ENCODE data around the gene LOXL3.

Gene LOXL3

DNA sequence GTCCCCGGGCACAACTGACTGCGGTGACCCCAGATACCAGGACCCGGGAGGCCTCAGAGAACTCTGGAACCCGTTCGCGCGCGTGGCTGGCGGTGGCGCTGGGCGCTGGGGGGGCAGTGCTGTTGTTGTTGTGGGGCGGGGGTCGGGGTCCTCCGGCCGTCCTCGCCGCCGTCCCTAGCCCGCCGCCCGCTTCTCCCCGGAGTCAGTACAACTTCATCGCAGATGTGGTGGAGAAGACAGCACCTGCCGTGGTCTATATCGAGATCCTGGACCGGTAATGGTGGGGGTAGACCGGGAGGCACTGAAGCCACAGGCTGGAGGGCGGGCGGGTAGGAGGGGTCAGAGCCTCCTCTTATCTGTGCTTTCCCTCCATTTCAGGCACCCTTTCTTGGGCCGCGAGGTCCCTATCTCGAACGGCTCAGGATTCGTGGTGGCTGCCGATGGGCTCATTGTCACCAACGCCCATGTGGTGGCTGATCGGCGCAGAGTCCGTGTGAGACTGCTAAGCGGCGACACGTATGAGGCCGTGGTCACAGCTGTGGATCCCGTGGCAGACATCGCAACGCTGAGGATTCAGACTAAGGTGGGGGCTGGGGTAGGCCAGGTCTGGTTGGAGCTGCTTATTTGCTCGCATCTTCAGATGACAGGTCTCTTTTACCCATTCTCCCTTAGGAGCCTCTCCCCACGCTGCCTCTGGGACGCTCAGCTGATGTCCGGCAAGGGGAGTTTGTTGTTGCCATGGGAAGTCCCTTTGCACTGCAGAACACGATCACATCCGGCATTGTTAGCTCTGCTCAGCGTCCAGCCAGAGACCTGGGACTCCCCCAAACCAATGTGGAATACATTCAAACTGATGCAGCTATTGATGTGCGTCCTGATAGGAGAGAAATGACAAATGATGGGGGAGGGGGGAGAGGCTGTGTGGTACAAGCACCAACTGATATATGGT is 23.2 kb downstream of the LOXL3 start:
- peaks cover 3% of the 10 kb centered on the region for H3K27me3 ChIP-seq (ENCODE audit: control insufficient read depth, insufficient read depth, low read length)
- H3K9ac ChIP-seq (ENCODE audit: low read depth, low read length): peak overlapping the region; percentile 37
- peaks cover 3% of the 10 kb centered on the region for H3K4me1 ChIP-seq (ENCODE audit: control insufficient read depth, insufficient read depth, low read length)
- H3K9me3 ChIP-seq (ENCODE audit: control insufficient read depth, insufficient read depth, low read length): no peaks in the 10 kb centered on the region
- peaks cover 17% of the 10 kb centered on the region for H3K36me3 ChIP-seq (ENCODE audit: control insufficient read depth, insufficient read depth, low read length)
- peak overlapping the region; percentile 99 for H3K4me3 ChIP-seq (ENCODE audit: low read depth, low read length)

- peaks cover 17% of the 10 kb centered on the region for H3K36me3 ChIP-seq (ENCODE audit: control insufficient read depth, insufficient read depth, low read length)
- H3K4me1 ChIP-seq (ENCODE audit: control insufficient read depth, insufficient read depth, low read length): peaks cover 3% of the 10 kb centered on the region
Measured at GRCh38 chr2:74529357-74530238, 24.1 kb downstream of the LOXL3 start, which contains the start of the genes AUP1 and HTRA2. Gene AUP1 (minus strand): TSS chr2:74529706. CDS start chr2:74529629, 77 bp downstream. Gene HTRA2 (plus strand): TSS chr2:74529933. CDS start chr2:74530007, 74 bp downstream.

DNA sequence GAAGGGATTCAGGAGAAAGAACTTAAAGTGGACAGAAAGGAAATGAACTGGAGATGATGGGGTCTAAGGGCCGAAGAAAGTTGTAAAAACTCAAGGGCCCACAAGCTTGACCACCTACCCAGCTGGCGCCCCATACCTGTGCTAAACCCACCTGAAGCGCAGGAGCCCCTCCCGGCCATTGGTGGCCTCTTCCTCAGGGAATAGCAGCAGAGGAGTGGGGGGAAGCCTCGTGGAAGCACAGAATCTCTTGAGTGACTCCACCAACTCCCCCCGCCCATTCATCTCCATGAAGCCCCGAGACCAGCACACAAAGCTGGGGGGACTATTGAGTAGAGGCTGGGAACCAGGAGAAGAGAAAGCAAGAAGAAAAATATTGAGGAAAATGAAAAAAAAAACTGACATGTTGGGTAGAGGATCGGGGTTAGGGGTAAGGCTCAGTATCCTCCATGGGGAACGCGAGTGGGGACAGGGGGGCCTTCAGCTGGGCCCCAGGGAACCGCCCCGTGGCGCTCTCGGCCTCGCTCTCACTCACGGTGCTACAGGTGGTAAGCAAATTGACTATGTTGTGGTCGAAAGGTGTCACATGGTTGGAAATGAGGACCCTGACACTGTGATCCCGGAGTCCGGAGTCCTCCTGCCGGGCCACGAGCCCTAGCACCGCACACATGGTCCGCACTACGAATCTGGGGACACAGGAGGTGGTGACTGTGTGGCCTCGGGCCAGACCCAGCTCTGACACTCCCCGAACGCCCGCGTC is 25.0 kb downstream of the LOXL3 start:
- peak overlapping the region; percentile 87 for H3K9ac ChIP-seq (ENCODE audit: low read depth, low read length)
- no peaks in the 10 kb centered on the region for H3K9me3 ChIP-seq (ENCODE audit: control insufficient read depth, insufficient read depth, low read length)
- peaks cover 3% of the 10 kb centered on the region for H3K4me1 ChIP-seq (ENCODE audit: control insufficient read depth, insufficient read depth, low read length)
- peaks cover 5% of the 10 kb centered on the region for H3K27me3 ChIP-seq (ENCODE audit: control insufficient read depth, insufficient read depth, low read length)
- H3K36me3 ChIP-seq (ENCODE audit: control insufficient read depth, insufficient read depth, low read length): peaks cover 17% of the 10 kb centered on the region
- peak overlapping the region; percentile 99 for H3K4me3 ChIP-seq (ENCODE audit: low read depth, low read length)

More at GRCh38 chr2:74529357-74530238, 24.1 kb downstream of the LOXL3 start, which contains the start of the genes AUP1 and HTRA2:
- peaks cover 3% of the 10 kb centered on the region for H3K27me3 ChIP-seq (ENCODE audit: control insufficient read depth, insufficient read depth, low read length)
- H3K4me3 ChIP-seq (ENCODE audit: low read depth, low read length): peak within 1 kb of the TSS; percentile 99
- H3K9me3 ChIP-seq (ENCODE audit: control insufficient read depth, insufficient read depth, low read length): no peaks in the 10 kb centered on the region
- peak within 1 kb of the TSS; percentile 87 for H3K9ac ChIP-seq (ENCODE audit: low read depth, low read length)

DNA sequence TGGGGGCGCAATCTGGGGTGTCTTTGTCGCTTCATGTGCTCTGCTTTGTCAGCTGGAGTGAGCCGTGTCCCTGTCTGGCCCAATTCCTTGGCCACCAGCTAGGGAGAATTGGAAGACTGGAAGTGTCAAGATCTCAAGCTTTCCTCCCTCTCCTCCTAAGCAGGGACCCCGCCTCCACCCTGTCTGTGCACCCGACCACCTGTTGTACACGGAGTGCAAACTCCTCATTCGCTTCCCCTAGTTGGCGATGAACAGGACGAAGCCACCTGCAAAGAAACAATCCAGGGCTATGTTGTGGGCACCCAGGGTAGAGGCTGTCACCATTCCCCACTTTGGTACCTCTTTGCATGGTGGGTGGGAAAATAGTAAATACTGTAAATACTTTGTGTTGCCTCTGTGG is 26.0 kb downstream of the LOXL3 start:
- H3K4me1 ChIP-seq (ENCODE audit: control insufficient read depth, insufficient read depth, low read length): peaks cover 3% of the 10 kb centered on the region
- H3K27me3 ChIP-seq (ENCODE audit: control insufficient read depth, insufficient read depth, low read length): peaks cover 16% of the 10 kb centered on the region
- no peak overlapping the region for H3K4me3 ChIP-seq (ENCODE audit: low read depth, low read length)
- no peak overlapping the region for H3K9ac ChIP-seq (ENCODE audit: low read depth, low read length)
- H3K9me3 ChIP-seq (ENCODE audit: control insufficient read depth, insufficient read depth, low read length): no peaks in the 10 kb centered on the region
- H3K36me3 ChIP-seq (ENCODE audit: control insufficient read depth, insufficient read depth, low read length): peaks cover 17% of the 10 kb centered on the region

DNA sequence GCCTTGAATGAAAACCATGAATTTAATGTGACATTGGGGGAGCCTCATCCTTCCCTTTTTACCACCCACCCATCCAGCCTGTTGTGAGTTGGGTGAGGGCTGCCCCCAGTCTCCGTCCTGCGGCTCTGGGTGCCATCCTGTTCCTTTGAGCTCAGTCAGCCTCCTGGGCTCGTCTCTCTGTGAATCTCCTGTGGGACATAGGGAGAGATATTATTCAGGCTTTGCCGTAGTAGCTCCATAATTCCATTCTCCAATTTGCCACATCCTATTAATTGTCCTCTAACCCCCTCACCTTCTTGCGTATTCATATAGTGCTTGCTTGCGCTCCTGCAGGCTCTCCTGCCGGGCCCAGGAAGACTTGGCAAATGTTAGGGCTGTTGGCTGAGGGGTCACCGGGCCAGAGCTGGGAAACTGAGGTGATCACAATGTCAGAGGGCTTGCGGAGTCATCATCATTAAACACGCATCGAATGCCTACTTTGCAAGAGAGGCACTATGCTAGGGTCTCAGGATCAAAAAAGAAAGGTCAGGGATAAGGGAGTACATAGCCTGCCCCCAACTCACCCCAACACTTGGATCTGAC is 27.0 kb downstream of the LOXL3 start:
- H3K27me3 ChIP-seq (ENCODE audit: control insufficient read depth, insufficient read depth, low read length): peaks cover 26% of the 10 kb centered on the region
- no peaks in the 10 kb centered on the region for H3K9me3 ChIP-seq (ENCODE audit: control insufficient read depth, insufficient read depth, low read length)
- no peak overlapping the region for H3K4me3 ChIP-seq (ENCODE audit: low read depth, low read length)
- H3K36me3 ChIP-seq (ENCODE audit: control insufficient read depth, insufficient read depth, low read length): peaks cover 17% of the 10 kb centered on the region
- H3K9ac ChIP-seq (ENCODE audit: low read depth, low read length): no peak overlapping the region
- peaks cover 3% of the 10 kb centered on the region for H3K4me1 ChIP-seq (ENCODE audit: control insufficient read depth, insufficient read depth, low read length)

DNA sequence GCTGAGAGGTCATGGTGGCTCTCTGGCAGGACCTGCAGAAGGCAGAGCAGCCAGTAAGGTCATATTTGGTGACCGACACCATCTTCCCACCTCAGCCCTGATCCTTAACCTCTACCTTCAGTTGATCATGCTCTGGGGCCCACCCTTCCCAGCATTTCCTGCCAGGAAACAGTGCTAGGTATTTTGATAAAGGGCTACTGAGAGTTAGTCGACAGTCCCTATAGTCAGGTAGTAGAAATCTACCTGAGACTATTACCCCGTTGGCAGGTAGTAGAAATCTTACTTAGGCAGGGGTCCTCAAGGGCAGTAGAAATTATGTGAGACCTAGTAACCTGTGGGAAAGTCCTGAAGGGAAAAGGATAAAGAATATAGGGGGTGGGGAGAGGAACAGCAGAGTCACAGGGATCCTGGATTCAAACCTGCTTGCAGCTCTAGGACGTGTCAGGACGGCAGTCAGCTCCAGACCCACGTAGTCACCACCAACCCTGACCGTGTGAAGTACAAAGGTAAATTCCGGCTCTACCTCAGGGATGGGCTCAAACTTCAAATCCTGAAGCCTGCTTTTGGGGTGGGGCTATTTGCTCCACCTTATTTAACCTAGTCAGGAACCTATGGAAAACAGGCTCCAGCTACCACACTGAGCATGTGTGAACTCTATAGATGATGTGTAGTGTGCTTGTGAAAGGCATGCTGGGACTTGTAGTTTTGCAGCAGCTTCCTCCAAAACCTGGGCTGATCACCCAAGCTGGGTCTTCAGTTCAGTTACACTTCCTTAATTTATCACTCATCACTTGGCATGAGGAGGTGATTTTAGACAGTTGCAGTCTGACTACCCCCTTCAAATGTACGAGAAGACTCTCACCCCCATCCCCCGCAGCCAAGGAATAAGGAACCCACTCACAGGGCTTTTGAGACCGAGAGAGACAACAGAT is 27.8 kb downstream of the LOXL3 start, which contains the start of gene DQX1:
TSS of gene DQX1 (minus strand) at position 515 of the 932 bp plus-strand sequence. CDS start at position 13, 502 bp downstream.
- Histone ChIP-seq H3K9ac (ENCODE audit: low read depth, low read length) (no peak within 1 kb of the TSS), H3K4me1 (ENCODE audit: control insufficient read depth, insufficient read depth, low read length) (peaks cover 3% of the 10 kb centered on the region)

GRCh38 chr2:74524955-74525716 is 28.6 kb downstream of the LOXL3 start:
- Histone ChIP-seq H3K4me1 (ENCODE audit: control insufficient read depth, insufficient read depth, low read length) (peaks cover 3% of the 10 kb centered on the region), H3K4me3 (ENCODE audit: low read depth, low read length) (no peak overlapping the region), H3K36me3 (ENCODE audit: control insufficient read depth, insufficient read depth, low read length) (peaks cover 17% of the 10 kb centered on the region)

More for the DNA sequence above, 27.8 kb downstream of the LOXL3 start, which contains the start of gene DQX1:
- Histone ChIP-seq H3K36me3 (ENCODE audit: control insufficient read depth, insufficient read depth, low read length) (peaks cover 17% of the 10 kb centered on the region), H3K9me3 (ENCODE audit: control insufficient read depth, insufficient read depth, low read length) (no peaks in the 10 kb centered on the region), H3K4me3 (ENCODE audit: low read depth, low read length) (no peak within 1 kb of the TSS), H3K27me3 (ENCODE audit: control insufficient read depth, insufficient read depth, low read length) (peaks cover 29% of the 10 kb centered on the region)

GRCh38 chr2:74524005-74524404 is 29.7 kb downstream of the LOXL3 start:
- H3K9ac ChIP-seq (ENCODE audit: low read depth, low read length): no peak overlapping the region
- peaks cover 17% of the 10 kb centered on the region for H3K36me3 ChIP-seq (ENCODE audit: control insufficient read depth, insufficient read depth, low read length)
- H3K4me3 ChIP-seq (ENCODE audit: low read depth, low read length): no peak overlapping the region
- H3K4me1 ChIP-seq (ENCODE audit: control insufficient read depth, insufficient read depth, low read length): peaks cover 3% of the 10 kb centered on the region
- H3K27me3 ChIP-seq (ENCODE audit: control insufficient read depth, insufficient read depth, low read length): peaks cover 45% of the 10 kb centered on the region
- H3K9me3 ChIP-seq (ENCODE audit: control insufficient read depth, insufficient read depth, low read length): no peaks in the 10 kb centered on the region

More at GRCh38 chr2:74524955-74525716, 28.6 kb downstream of the LOXL3 start:
- Histone ChIP-seq H3K27me3 (ENCODE audit: control insufficient read depth, insufficient read depth, low read length) (peaks cover 34% of the 10 kb centered on the region), H3K9me3 (ENCODE audit: control insufficient read depth, insufficient read depth, low read length) (no peaks in the 10 kb centered on the region), H3K9ac (ENCODE audit: low read depth, low read length) (no peak overlapping the region)

GRCh38 chr2:74522516-74522915 is 31.2 kb downstream of the LOXL3 start:
- Histone ChIP-seq H3K9ac (ENCODE audit: low read depth, low read length) (no peak overlapping the region), H3K4me3 (ENCODE audit: low read depth, low read length) (no peak overlapping the region), H3K36me3 (ENCODE audit: control insufficient read depth, insufficient read depth, low read length) (peaks cover 13% of the 10 kb centered on the region), H3K9me3 (ENCODE audit: control insufficient read depth, insufficient read depth, low read length) (no peaks in the 10 kb centered on the region), H3K4me1 (ENCODE audit: control insufficient read depth, insufficient read depth, low read length) (no peaks in the 10 kb centered on the region), H3K27me3 (ENCODE audit: control insufficient read depth, insufficient read depth, low read length) (peaks cover 60% of the 10 kb centered on the region)

All from iPS-15b (cell line).